SH-SY5Y (cell line): Measurements from ENCODE around the gene WDR43.

ENCODE experiments used
- GATA2 ChIP-seq: IDR thresholded peaks from 2 replicates; pipeline ENCODE4 v1.6.1; 2011; ENCODE audit warnings: mild to moderate bottlenecking, low read depth, low read length
- GATA3 ChIP-seq: IDR thresholded peaks from 2 replicates; pipeline ENCODE4 v1.6.1; 2011; ENCODE audit warnings: low read depth, mild to moderate bottlenecking, low read length, moderate library complexity

GRCh38 chr2:28993206-28993960 is 98.9 kb downstream of the WDR43 start:
- TF ChIP-seq GATA2 = no peak
- TF ChIP-seq GATA3 = no peak
